Measurements from ENCODE around the gene MACROD2. TPM values are rescaled to one million over a fixed set of nuclear protein-coding genes. Genes with fewer than 3 reads are reported as not detected.

The MACROD2 gene
- total RNA-seq, 2 experiments from 2014 or later: not detected

GRCh38 chr20:15065794-15066193 lies 1070.5 kb downstream of the MACROD2 start:
- H3K36me3 Mint-ChIP-seq (ENCODE audit: low read depth): no peaks in the 10 kb centered on the region
- ChIA-PET CTCF (no interaction called here), POLR2A (no interaction called here)
- no peak overlapping the region for H3K4me3 Mint-ChIP-seq
- no peaks in the 10 kb centered on the region for H3K27me3 Mint-ChIP-seq
- no peaks in the 10 kb centered on the region for H3K4me1 Mint-ChIP-seq
- H3K27ac Mint-ChIP-seq: no peak overlapping the region
- no peak for DNase-seq
- H3K9me3 Mint-ChIP-seq: peaks cover 21% of the 10 kb centered on the region

DNA sequence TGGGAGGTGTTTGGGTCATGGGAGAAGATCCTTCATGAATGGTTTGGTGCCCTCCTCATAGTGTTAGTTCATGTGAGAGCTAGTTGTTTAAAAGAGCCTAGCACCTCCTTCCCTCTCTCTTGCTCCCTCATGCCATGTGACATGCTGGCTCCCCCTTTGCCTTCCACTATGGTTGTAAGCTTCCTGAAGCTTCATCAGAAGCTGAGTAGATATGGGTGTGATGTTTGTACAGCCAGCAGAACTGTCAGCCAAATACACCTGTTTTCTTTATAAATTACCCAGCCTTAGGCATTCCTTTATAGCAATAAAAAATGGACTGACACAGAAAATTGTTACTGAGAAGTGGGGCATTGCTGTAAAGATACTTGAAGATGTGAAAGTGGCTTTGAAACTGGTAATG lies 1073.2 kb downstream of the MACROD2 start:
- Mint-ChIP-seq H3K4me1 (no peaks in the 10 kb centered on the region), H3K9me3 (peaks cover 20% of the 10 kb centered on the region), H3K27me3 (no peaks in the 10 kb centered on the region), H3K36me3 (ENCODE audit: low read depth) (no peaks in the 10 kb centered on the region), H3K4me3 (no peak overlapping the region), H3K27ac (no peak overlapping the region)
- DNase-seq: no peak
- CTCF ChIA-PET: no interaction called here
- POLR2A ChIA-PET: no interaction called here

DNA sequence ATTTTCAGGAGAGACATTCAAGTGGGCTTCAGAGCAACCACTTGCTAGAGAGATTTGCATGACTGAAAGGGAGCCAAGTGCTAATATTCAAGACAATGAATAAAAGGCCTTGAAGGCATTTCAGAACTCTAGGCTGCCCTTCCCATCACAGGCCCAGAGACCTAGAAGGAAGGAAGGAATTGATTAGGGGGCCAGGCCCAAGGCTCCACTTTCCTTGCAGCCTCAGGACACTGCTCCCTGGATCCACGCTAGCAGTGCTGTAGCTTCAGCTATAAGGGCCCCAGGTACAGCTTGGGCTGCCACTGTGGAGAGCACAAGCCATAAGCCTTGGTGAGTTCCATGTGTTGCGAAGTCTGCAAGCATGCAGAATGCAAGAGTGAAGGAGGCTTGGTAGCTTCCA lies 1074.0 kb downstream of the MACROD2 start:
- no peak for DNase-seq
- Mint-ChIP-seq H3K4me3 (no peak overlapping the region), H3K4me1 (no peaks in the 10 kb centered on the region), H3K9me3 (peaks cover 20% of the 10 kb centered on the region), H3K36me3 (ENCODE audit: low read depth) (no peaks in the 10 kb centered on the region), H3K27ac (no peak overlapping the region), H3K27me3 (no peaks in the 10 kb centered on the region)
- CTCF ChIA-PET: no interaction called here
- POLR2A ChIA-PET: no interaction called here

DNA sequence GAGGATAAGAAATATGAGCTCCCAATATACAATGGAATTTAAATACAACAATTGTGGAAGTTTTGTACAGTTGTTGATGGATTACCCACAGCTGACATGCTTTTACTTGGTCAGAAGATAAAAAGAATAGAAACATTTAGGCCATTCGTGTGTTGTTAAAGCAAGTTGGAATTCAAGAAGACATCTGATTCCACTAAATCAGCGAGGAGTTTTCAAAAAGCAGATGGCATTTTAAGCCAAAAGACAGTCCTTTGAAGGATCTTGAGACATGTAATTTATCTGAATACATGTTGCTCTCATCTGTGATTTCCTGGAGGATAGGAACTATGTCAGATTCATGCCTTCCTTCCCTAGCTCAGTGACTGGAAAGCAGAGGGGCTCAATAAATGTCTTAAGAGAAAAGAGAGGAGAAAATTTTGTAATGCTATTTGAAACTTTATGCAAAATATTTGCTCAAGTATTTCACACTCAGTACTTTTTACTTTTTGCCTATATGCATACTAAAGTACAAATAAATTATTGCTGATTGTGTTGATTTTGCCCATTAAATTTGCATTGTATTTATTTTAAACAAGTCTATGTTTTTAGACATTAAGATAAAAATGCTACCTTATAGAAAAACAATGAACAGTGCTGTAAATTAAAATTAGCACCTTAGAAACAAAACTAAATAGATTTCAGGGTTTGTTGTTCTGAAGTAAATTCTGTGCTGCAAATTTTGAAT lies 1075.9 kb downstream of the MACROD2 start:
- DNase-seq: no peak
- Mint-ChIP-seq H3K27me3 (no peaks in the 10 kb centered on the region), H3K4me1 (no peaks in the 10 kb centered on the region), H3K9me3 (peaks cover 14% of the 10 kb centered on the region), H3K36me3 (ENCODE audit: low read depth) (no peaks in the 10 kb centered on the region), H3K4me3 (no peak overlapping the region), H3K27ac (no peak overlapping the region)
- ChIA-PET CTCF (no interaction called here), POLR2A (no interaction called here)

- CTCF ChIA-PET: no interaction called here
- no peak overlapping the region for H3K27ac Mint-ChIP-seq
- peaks cover 13% of the 10 kb centered on the region for H3K9me3 Mint-ChIP-seq
- no peak overlapping the region for H3K4me3 Mint-ChIP-seq
- no peaks in the 10 kb centered on the region for H3K4me1 Mint-ChIP-seq
- H3K27me3 Mint-ChIP-seq: no peaks in the 10 kb centered on the region
- no peak for DNase-seq
- no peaks in the 10 kb centered on the region for H3K36me3 Mint-ChIP-seq (ENCODE audit: low read depth)
- POLR2A ChIA-PET: no interaction called here
Measured at GRCh38 chr20:15072316-15072715, 1077.0 kb downstream of the MACROD2 start.

GRCh38 chr20:15075586-15075985 lies 1080.3 kb downstream of the MACROD2 start:
- CTCF ChIA-PET: no interaction called here
- Mint-ChIP-seq H3K27me3 (no peaks in the 10 kb centered on the region), H3K27ac (no peak overlapping the region), H3K4me3 (no peak overlapping the region), H3K4me1 (no peaks in the 10 kb centered on the region), H3K36me3 (ENCODE audit: low read depth) (no peaks in the 10 kb centered on the region), H3K9me3 (peaks cover 3% of the 10 kb centered on the region)
- POLR2A ChIA-PET: no interaction called here
- no peak for DNase-seq

DNA sequence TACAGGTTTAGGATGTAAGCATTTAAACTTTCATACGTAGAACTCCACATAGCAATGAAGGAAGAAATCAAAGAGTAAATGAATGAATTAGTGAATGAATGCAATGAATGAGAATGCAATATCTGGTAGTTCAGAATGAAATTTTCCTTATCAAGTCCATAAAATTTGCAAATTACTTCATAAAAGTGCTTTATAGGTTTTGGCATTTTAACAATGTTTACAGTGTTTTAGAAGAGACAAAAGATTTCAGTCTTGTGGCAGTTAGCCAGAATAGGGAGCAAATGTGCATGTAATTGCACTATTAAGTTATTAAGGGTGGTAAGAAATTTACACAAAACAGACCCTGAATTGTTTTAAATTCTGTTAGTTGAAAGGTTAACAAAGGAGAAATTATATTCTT lies 1081.5 kb downstream of the MACROD2 start:
- ChIA-PET CTCF (no interaction called here), POLR2A (no interaction called here)
- Mint-ChIP-seq H3K4me1 (no peaks in the 10 kb centered on the region), H3K36me3 (ENCODE audit: low read depth) (no peaks in the 10 kb centered on the region), H3K27me3 (no peaks in the 10 kb centered on the region), H3K27ac (no peak overlapping the region), H3K4me3 (no peak overlapping the region), H3K9me3 (no peaks in the 10 kb centered on the region)
- no peak for DNase-seq

DNA sequence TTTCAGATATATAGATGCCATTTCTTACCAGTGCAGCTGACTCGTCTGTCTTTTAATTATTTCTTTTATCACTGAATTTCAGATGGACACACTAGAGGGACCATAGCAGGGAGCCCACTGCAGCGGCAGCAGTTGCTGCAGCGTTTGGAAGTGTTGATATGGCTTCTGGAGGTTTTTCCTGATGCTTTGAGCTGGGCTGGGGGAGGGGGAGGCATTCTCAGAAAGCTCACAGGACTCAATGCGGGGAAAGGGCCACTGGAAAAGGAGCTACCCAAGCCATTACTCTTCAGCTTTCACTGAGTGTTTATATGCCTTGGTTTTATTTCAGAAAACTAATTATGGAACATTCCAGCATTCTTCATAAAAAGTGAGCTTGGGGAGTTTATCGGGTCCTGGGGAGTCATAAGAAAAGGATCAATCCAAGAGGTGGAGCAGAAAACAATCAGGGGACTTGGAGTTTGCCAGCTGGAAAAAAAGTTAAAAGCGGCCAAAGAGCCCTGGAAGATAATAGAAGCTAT lies 1082.5 kb downstream of the MACROD2 start:
- Mint-ChIP-seq H3K36me3 (ENCODE audit: low read depth) (no peaks in the 10 kb centered on the region), H3K27ac (no peak overlapping the region), H3K4me3 (no peak overlapping the region), H3K27me3 (no peaks in the 10 kb centered on the region), H3K4me1 (no peaks in the 10 kb centered on the region), H3K9me3 (no peaks in the 10 kb centered on the region)
- DNase-seq: no peak
- POLR2A ChIA-PET: no interaction called here
- CTCF ChIA-PET: no interaction called here

GRCh38 chr20:15079594-15080340 lies 1084.5 kb downstream of the MACROD2 start:
- Mint-ChIP-seq H3K4me1 (no peaks in the 10 kb centered on the region), H3K36me3 (ENCODE audit: low read depth) (no peaks in the 10 kb centered on the region), H3K27ac (no peak overlapping the region), H3K27me3 (no peaks in the 10 kb centered on the region), H3K4me3 (no peak overlapping the region), H3K9me3 (no peaks in the 10 kb centered on the region)
- DNase-seq: no peak
- ChIA-PET POLR2A (no interaction called here), CTCF (no interaction called here)

DNA sequence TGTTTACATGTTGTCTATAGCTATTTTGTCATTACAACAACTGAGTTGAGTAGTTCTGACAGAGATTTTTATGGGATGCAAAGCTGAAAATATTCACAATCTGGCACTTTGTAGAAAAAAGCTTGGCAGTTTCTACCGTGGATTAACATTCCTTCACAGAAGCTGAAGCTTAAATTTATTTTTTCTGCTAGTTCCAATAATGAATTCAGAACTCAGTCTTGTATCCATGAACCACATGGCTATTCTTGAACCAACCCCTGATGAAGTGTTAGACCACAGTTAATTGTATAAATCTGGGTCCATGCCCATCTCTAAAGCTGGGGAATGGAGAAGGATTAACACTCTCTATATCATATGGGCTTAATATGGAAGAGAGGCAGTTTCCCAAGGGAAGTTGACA lies 1085.9 kb downstream of the MACROD2 start:
- Mint-ChIP-seq H3K4me3 (no peak overlapping the region), H3K27ac (no peak overlapping the region), H3K4me1 (no peaks in the 10 kb centered on the region), H3K36me3 (ENCODE audit: low read depth) (no peaks in the 10 kb centered on the region), H3K27me3 (no peaks in the 10 kb centered on the region), H3K9me3 (no peaks in the 10 kb centered on the region)
- CTCF ChIA-PET: no interaction called here
- POLR2A ChIA-PET: no interaction called here
- DNase-seq: no peak

DNA sequence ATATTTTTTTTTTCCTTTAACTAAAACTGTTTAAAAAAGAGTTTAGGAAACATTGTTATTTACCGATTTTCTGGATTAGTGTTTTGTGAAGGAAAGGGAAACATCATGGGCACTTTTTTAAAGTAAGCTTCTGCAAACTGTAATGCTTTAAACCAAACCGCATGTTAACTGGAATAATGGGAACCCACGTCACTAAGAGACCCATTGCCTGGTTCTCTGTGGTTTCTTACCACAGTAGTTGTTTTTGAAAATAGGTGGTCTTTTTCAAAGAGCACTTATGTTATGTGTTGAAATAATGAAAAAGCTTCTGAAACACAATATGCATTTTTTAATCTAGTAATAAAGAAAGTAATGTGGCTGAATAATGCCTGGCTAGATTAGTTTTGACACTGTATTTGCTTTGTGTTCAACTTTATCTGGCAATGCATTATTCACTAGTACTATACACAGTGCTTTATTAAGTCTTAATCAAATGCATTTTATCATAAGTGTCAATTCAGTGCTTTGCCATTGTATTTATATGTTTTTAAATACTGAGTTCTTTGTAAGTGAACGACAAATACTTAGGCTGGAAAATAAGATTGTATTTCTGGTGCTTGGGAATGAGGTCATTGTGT lies 1096.2 kb downstream of the MACROD2 start:
- Mint-ChIP-seq H3K27ac (no peak overlapping the region), H3K4me1 (no peaks in the 10 kb centered on the region), H3K36me3 (ENCODE audit: low read depth) (no peaks in the 10 kb centered on the region), H3K9me3 (peaks cover 8% of the 10 kb centered on the region), H3K4me3 (no peak overlapping the region), H3K27me3 (no peaks in the 10 kb centered on the region)
- DNase-seq: no peak
- POLR2A ChIA-PET: no interaction called here
- CTCF ChIA-PET: no interaction called here

- no peak overlapping the region for H3K27ac Mint-ChIP-seq
- H3K9me3 Mint-ChIP-seq: peaks cover 14% of the 10 kb centered on the region
- H3K4me1 Mint-ChIP-seq: no peaks in the 10 kb centered on the region
- no peaks in the 10 kb centered on the region for H3K27me3 Mint-ChIP-seq
- no peaks in the 10 kb centered on the region for H3K36me3 Mint-ChIP-seq (ENCODE audit: low read depth)
- POLR2A ChIA-PET: no interaction called here
- no peak overlapping the region for H3K4me3 Mint-ChIP-seq
- no peak for DNase-seq
- CTCF ChIA-PET: no interaction called here
Measured at GRCh38 chr20:15098351-15098750, 1103.0 kb downstream of the MACROD2 start.

GRCh38 chr20:15099130-15099529 lies 1103.8 kb downstream of the MACROD2 start:
- H3K27me3 Mint-ChIP-seq: no peaks in the 10 kb centered on the region
- H3K4me1 Mint-ChIP-seq: no peaks in the 10 kb centered on the region
- no peak overlapping the region for H3K4me3 Mint-ChIP-seq
- H3K36me3 Mint-ChIP-seq (ENCODE audit: low read depth): no peaks in the 10 kb centered on the region
- ChIA-PET CTCF (no interaction called here), POLR2A (no interaction called here)
- H3K9me3 Mint-ChIP-seq: peaks cover 14% of the 10 kb centered on the region
- no peak overlapping the region for H3K27ac Mint-ChIP-seq
- DNase-seq: no peak

All from activated CD4-positive, alpha-beta memory T cell treated with anti-CD3 and anti-CD28 coated beads, Interleukin-2, amount 10 ng/mL, durations not matched to agents 7 days and 5 days (primary cell).